GM12878 (cell line): Measurements from ENCODE around the gene SORCS1. TPM values are rescaled to one million over a fixed set of nuclear protein-coding genes. Genes with fewer than 3 reads are reported as not detected.

Experiments used
- ATAC-seq: fragments of 200-7000 bp; cut with Tn5 transposase; 3 replicates; pipeline ENCODE4 v1.9.1; 2020; ENCODE audit warnings: mild to moderate bottlenecking, moderate library complexity
- BruUV-seq: library from RNA; stranded (reverse); fragments of 400-500 nt; replicated peaks from 2 replicates; lab custom pipeline; 2021; lab: Mats Ljungman, UMichigan
- CTCF ChIA-PET: fragments of 300-600 bp; sonication (Branson Sonifier 250); formaldehyde crosslinking; extraction: SDS; loops from one replicate; lab custom pipeline; 2021; ENCODE audit warnings: inconsistent platforms; lab: Yijun Ruan, JAX
- POLR2A ChIA-PET: fragments of 350-600 bp; formaldehyde crosslinking; extraction: SDS; loops from one replicate; lab custom pipeline; 2021; ENCODE audit warnings: inconsistent platforms; lab: Charles Lee
- RAD21 ChIA-PET: fragments of 300-600 bp; sonication (Branson Sonifier 250); formaldehyde crosslinking; loops from one replicate; lab custom pipeline; 2023; ENCODE audit warnings: antibody characterized with exemption; ENCODE audit not compliant: unreplicated experiment; lab: Charles Lee
- SMC1A ChIA-PET: fragments of 300-600 bp; sonication (Branson Sonifier 250); formaldehyde crosslinking; loops from one replicate; lab custom pipeline; 2023; ENCODE audit not compliant: unreplicated experiment, uncharacterized antibody; lab: Charles Lee
- DNase-seq: peaks from one replicate; pipeline ENCODE4 v3.0.0-alpha.2; 2011; ENCODE audit warnings: low read depth, low spot score
- FAIRE-seq: peaks from 3 replicates; lab custom pipeline; 2011; peaks lifted over from hg19 to GRCh38; lab: Jason Lieb, UNC
- H2AFZ ChIP-seq: 2 replicates; pipeline ENCODE4 v1.6.0; 2011; ENCODE audit warnings: low read depth, low read length, control low read depth; ENCODE audit not compliant: control insufficient read depth
- H3K27ac ChIP-seq: 2 replicates; pipeline ENCODE4 v1.5.1; 2011; ENCODE audit warnings: control low read depth; ENCODE audit not compliant: control insufficient read depth, insufficient read depth
- H3K27me3 ChIP-seq, 2 experiments: replicated peaks in 1 of 2; 2 replicates each; pipeline versions ENCODE4 v1.6.0 to v1.6.1; 2011; ENCODE audit warnings: low read length in 1 of 2; ENCODE audit not compliant: control insufficient read depth in 2 of 2, insufficient read depth in 2 of 2
- H3K36me3 ChIP-seq, 2 experiments: 2 replicates each; pipeline ENCODE4 v1.5.1; 2011; ENCODE audit warnings: low read length in 1 of 2; ENCODE audit not compliant: control insufficient read depth in 2 of 2, insufficient read depth in 2 of 2
- H3K4me1 ChIP-seq: 2 replicates; pipeline ENCODE4 v1.6.1; 2011; ENCODE audit warnings: mild to moderate bottlenecking, low read length, moderate library complexity, mixed read lengths; ENCODE audit not compliant: control insufficient read depth, insufficient read depth
- H3K4me2 ChIP-seq: 2 replicates; pipeline ENCODE4 v1.6.0; 2011; ENCODE audit warnings: control low read depth; ENCODE audit not compliant: control insufficient read depth, insufficient read depth
- H3K4me3 ChIP-seq: fragments of 200-600 bp; sonication (generic); 2 replicates; pipeline ENCODE4 v1.5.1; 2016
- H3K79me2 ChIP-seq: 2 replicates; pipeline ENCODE4 v1.6.0; 2011; ENCODE audit warnings: low read length; ENCODE audit not compliant: control insufficient read depth, insufficient read depth
- H3K9ac ChIP-seq: 2 replicates; pipeline ENCODE4 v1.8.0; 2011; ENCODE audit warnings: low read length, control low read depth, mixed read lengths; ENCODE audit not compliant: control insufficient read depth, insufficient read depth
- H3K9me3 ChIP-seq: replicated peaks from 3 replicates; pipeline ENCODE4 v1.5.1; 2011; ENCODE audit warnings: mild to moderate bottlenecking, low read length; ENCODE audit not compliant: control insufficient read depth, insufficient read depth
- H4K20me1 ChIP-seq: 2 replicates; pipeline ENCODE4 v1.6.0; 2011; ENCODE audit not compliant: control insufficient read depth, insufficient read depth
- BCL11A ChIP-seq: IDR thresholded peaks from 2 replicates; pipeline ENCODE4 v1.6.1; 2011; ENCODE audit warnings: low read depth, low read length
- BRCA1 ChIP-seq: IDR thresholded peaks from 2 replicates; pipeline ENCODE4 v1.6.1; 2011; ENCODE audit warnings: low read depth, low read length, improper control_type of control experiment
- CBFB ChIP-seq: IDR thresholded peaks from 2 replicates; pipeline ENCODE4 v1.6.1; 2016; ENCODE audit warnings: antibody characterized with exemption, low read depth
- KLF5 ChIP-seq: fragments of 450-650 bp; IDR thresholded peaks from 2 replicates; pipeline ENCODE4 v1.6.1; 2014; ENCODE audit warnings: mild to moderate bottlenecking; ENCODE audit not compliant: partially characterized antibody
- NKRF ChIP-seq: fragments of 450-650 bp; conservative IDR thresholded peaks from 2 replicates; pipeline ENCODE4 v1.6.1; 2017; ENCODE audit warnings: mild to moderate bottlenecking, moderate library complexity
- SIN3A ChIP-seq: IDR thresholded peaks from 2 replicates; pipeline ENCODE4 v1.6.1; 2012; ENCODE audit warnings: low read depth, low read length, improper control_type of control experiment
- SMAD1 ChIP-seq: fragments of 450-650 bp; IDR thresholded peaks from 2 replicates; pipeline ENCODE4 v1.6.1; 2018; ENCODE audit warnings: mild to moderate bottlenecking, low read depth; ENCODE audit not compliant: partially characterized antibody
- SUPT20H ChIP-seq: IDR thresholded peaks from 2 replicates; pipeline ENCODE4 v1.6.1; 2011; ENCODE audit warnings: low read depth, mild to moderate bottlenecking, low read length, moderate library complexity, borderline replicate concordance; ENCODE audit not compliant: control insufficient read depth
- YBX1 ChIP-seq: fragments of 450-650 bp; IDR thresholded peaks from 2 replicates; pipeline ENCODE4 v1.6.1; 2016; ENCODE audit warnings: antibody characterized with exemption
- ZNF384 ChIP-seq: IDR thresholded peaks from 2 replicates; pipeline ENCODE4 v1.6.1; 2012; ENCODE audit warnings: low read depth, mild to moderate bottlenecking, low read length, improper control_type of control experiment, borderline replicate concordance
- ZNF622 ChIP-seq: fragments of 450-650 bp; IDR thresholded peaks from 2 replicates; pipeline ENCODE4 v1.6.1; 2017; ENCODE audit warnings: mild to moderate bottlenecking, inconsistent platforms
- WGBS: methylation state at CpG from one replicate; pipeline ENCODE4 v1.1.6; 2016; ENCODE audit warnings: low lambda C conversion rate; ENCODE audit not compliant: insufficient replicate concordance, insufficient coverage; ENCODE audit errors: missing lambda C conversion rate; 5-methylcytosine and 5-hydroxymethylcytosine counted together
- in situ Hi-C: fragments of 300-500 bp; cut with MboI; formaldehyde crosslinking; loops from 9 replicates; pipeline ENCODE4 v1.14.3; 2018; ENCODE audit warnings: mixed read lengths
- intact Hi-C: fragments of 100-400 bp; cut with micrococcal nuclease; formaldehyde crosslinking; loops from one replicate; pipeline ENCODE4 v1.14.2; 2022; ENCODE audit not compliant: unreplicated experiment
- polyA plus RNA-seq, 11 experiments: library from polyadenylated mRNA; depleted of rRNA in 4 of 11; unstranded in 6 of 11; stranded (reverse) in 5 of 11; fragments of >200 nt; fragmentation: Nextera tagmentation in 4 of 11; fragmentation: Illumina TruSeq in 1 of 11; extraction: Ambion mirVana in 4 of 11; extraction: Trizol in 1 of 11; gene quantifications; 1 replicate in 1 of 11; 2 replicates in 10 of 11; pipeline versions ENCODE4 v1.2.1 to v1.2.3, GENCODE V29; 2011 to 2016; ENCODE audit warnings: inconsistent platforms in 2 of 11, missing spikeins in 2 of 11, low read depth in 1 of 11
- total RNA-seq, 4 experiments: library from RNA; depleted of rRNA in 3 of 4; stranded (reverse); fragments of >200 nt in 3 of 4; fragmentation: Illumina TruSeq in 1 of 4; extraction: Trizol in 1 of 4; gene quantifications; 2 replicates each; pipeline versions ENCODE4 v1.2.1 to v1.2.3, GENCODE V29; 2013 to 2021

The SORCS1 gene
- total and polyA plus RNA-seq, 10 of the 15 experiments (the other 5 are each of a cell fraction or from before 2014, with no cell fraction given): 0.02 to 9.6 (median 0.06) TPM; not detected in 3

DNA sequence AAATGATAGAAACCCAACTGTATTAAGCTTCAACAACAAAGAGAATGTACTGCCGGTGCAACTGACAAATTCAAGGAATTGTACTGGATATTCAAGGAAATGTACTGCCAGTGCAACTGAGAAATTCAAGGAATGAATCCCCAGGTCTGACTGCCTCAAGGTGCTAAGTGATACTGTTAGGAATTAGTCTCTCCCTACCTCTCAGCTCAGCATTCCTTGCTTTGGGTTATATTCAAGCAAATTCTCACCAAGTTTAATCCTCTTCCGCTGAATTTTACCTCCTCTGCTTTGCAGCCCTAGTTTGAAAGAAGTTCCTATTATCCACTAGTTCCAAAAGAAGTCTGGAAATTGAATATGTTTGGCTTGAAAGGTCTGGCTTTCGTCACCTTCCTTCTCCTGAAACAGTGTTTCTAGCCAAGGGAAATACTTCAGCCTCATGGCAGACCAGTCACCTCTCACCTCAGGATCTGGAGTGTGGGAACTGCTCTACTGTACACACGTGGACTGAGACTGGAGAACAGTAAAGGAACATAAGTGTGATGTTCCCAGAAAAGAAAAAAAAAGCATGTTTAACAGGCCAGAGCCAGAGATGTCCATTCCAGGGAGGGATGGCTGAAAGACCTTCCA, 60.4 kb downstream of the SORCS1 start:
- TF ChIP-seq YBX1: no peak
- TF ChIP-seq SMAD1: no peak
- TF ChIP-seq BRCA1: no peak
- no peak for TF ChIP-seq SUPT20H
- no peak for TF ChIP-seq SIN3A
- no peak for TF ChIP-seq ZNF622
- no peak for TF ChIP-seq CBFB
- no peak for TF ChIP-seq ZNF384
- no peak for TF ChIP-seq KLF5
- TF ChIP-seq BCL11A: no peak
- TF ChIP-seq NKRF: no peak
- in situ Hi-C loops (no loop called here), intact Hi-C loops (no loop called here)
- FAIRE-seq: no peak
- CTCF ChIA-PET: no interaction called here
- no peaks in the 10 kb centered on the region; the same call in 2 of the 3 replicates for H3K9me3 ChIP-seq
- no peaks in the 10 kb centered on the region for H3K79me2 ChIP-seq
- ATAC-seq: no peak
- no peak overlapping the region for H2AFZ ChIP-seq
- RAD21 ChIA-PET: no interaction called here
- H3K36me3 ChIP-seq: no peaks in the 10 kb centered on the region
- H3K27me3 ChIP-seq: no peaks in the 10 kb centered on the region
- POLR2A ChIA-PET: no interaction called here
- no peak overlapping the region for H3K4me2 ChIP-seq
- no peak for DNase-seq
- H3K4me3 ChIP-seq: no peak overlapping the region
- SMC1A ChIA-PET: no interaction called here
- no peaks in the 10 kb centered on the region for H3K4me1 ChIP-seq
- no TSS peak for BruUV-seq
- H4K20me1 ChIP-seq: no peaks in the 10 kb centered on the region
- H3K27ac ChIP-seq: no peak overlapping the region
- no peak overlapping the region for H3K9ac ChIP-seq
- WGBS: 21% methylated on average over 4 of the region's 4 CpGs
